Middle frontal gyrus (tissue), 1 donor: ENCODE measurements around the gene METTL24.

Experiments used
- DNase-seq: peaks from one replicate; pipeline ENCODE4 v3.0.0-alpha.2; 2015; ENCODE audit warnings: low spot score; ENCODE audit errors: extremely low spot score

Gene METTL24

GRCh38 chr6:110198561-110198960, 159.6 kb downstream of the METTL24 start:
- DNase-seq, result no peak

- DNase-seq, result no peak
Observed at GRCh38 chr6:110196874-110197273, 161.3 kb downstream of the METTL24 start.

- DNase-seq, result no peak
Observed at GRCh38 chr6:110195639-110196038, 162.5 kb downstream of the METTL24 start.
